GM12878 (cell line): ENCODE results near the gene OSBPL10. TPM values are rescaled to one million over a fixed set of nuclear protein-coding genes. Genes with fewer than 3 reads are reported as not detected.

Source experiments
- EP300 ChIP-seq, 2 experiments: fragments of 150-350 bp in 1 of 2; IDR thresholded peaks; 2 replicates each; pipeline ENCODE4 v1.6.1; 2011 to 2012; ENCODE audit warnings: low read depth in 2 of 2, low read length in 2 of 2, borderline replicate concordance in 1 of 2, improper control_type of control experiment in 1 of 2, inconsistent platforms in 1 of 2; ENCODE audit not compliant: control insufficient read depth in 1 of 2
- FOXK2 ChIP-seq: fragments of 450-650 bp; IDR thresholded peaks from 2 replicates; pipeline ENCODE4 v1.6.1; 2017; ENCODE audit warnings: mild to moderate bottlenecking, moderate library complexity
- LARP7 ChIP-seq: fragments of 450-650 bp; IDR thresholded peaks from 2 replicates; pipeline ENCODE4 v1.6.1; 2017; ENCODE audit warnings: mild to moderate bottlenecking
- NFIC ChIP-seq: IDR thresholded peaks from 2 replicates; pipeline ENCODE4 v1.6.1; 2012; ENCODE audit warnings: low read depth, mild to moderate bottlenecking, inconsistent platforms, low read length, moderate library complexity
- PAX8 ChIP-seq: fragments of 450-650 bp; IDR thresholded peaks from 2 replicates; pipeline ENCODE4 v1.6.1; 2017; ENCODE audit warnings: mild to moderate bottlenecking, moderate library complexity
- RELB ChIP-seq: fragments of 450-650 bp; IDR thresholded peaks from 2 replicates; pipeline ENCODE4 v1.6.1; 2017; ENCODE audit warnings: low read depth, mild to moderate bottlenecking, moderate library complexity
- SMAD1 ChIP-seq: fragments of 450-650 bp; IDR thresholded peaks from 2 replicates; pipeline ENCODE4 v1.6.1; 2018; ENCODE audit warnings: mild to moderate bottlenecking, low read depth; ENCODE audit not compliant: partially characterized antibody
- ZNF384 ChIP-seq: IDR thresholded peaks from 2 replicates; pipeline ENCODE4 v1.6.1; 2012; ENCODE audit warnings: low read depth, mild to moderate bottlenecking, low read length, improper control_type of control experiment, borderline replicate concordance
- ZSCAN29 ChIP-seq: fragments of 450-650 bp; IDR thresholded peaks from 2 replicates; pipeline ENCODE4 v1.6.1; 2017; ENCODE audit warnings: mild to moderate bottlenecking, moderate library complexity
- polyA plus RNA-seq, 11 experiments: library from polyadenylated mRNA; depleted of rRNA in 4 of 11; unstranded in 6 of 11; stranded (reverse) in 5 of 11; fragments of >200 nt; fragmentation: Nextera tagmentation in 4 of 11; fragmentation: Illumina TruSeq in 1 of 11; extraction: Ambion mirVana in 4 of 11; extraction: Trizol in 1 of 11; gene quantifications; 1 replicate in 1 of 11; 2 replicates in 10 of 11; pipeline versions ENCODE4 v1.2.1 to v1.2.3, GENCODE V29; 2011 to 2016; ENCODE audit warnings: inconsistent platforms in 2 of 11, missing spikeins in 2 of 11, low read depth in 1 of 11
- total RNA-seq, 4 experiments: library from RNA; depleted of rRNA in 3 of 4; stranded (reverse); fragments of >200 nt in 3 of 4; fragmentation: Illumina TruSeq in 1 of 4; extraction: Trizol in 1 of 4; gene quantifications; 2 replicates each; pipeline versions ENCODE4 v1.2.1 to v1.2.3, GENCODE V29; 2013 to 2021

Gene OSBPL10
- total and polyA plus RNA-seq, 10 of the 15 experiments (the other 5 are each of a cell fraction or from before 2014, with no cell fraction given), result 0.03 to 0.25 (median 0.09) TPM; not detected in 5

- TF ChIP-seq PAX8 (no peak), ZSCAN29 (no peak), EP300 (IDR thresholded peaks at IDR 0.05; ENCODE audit: borderline replicate concordance in 1 of 2, control insufficient read depth in 1 of 2, low read depth in 2 of 2, low read length in 2 of 2) (no peak), RELB (peak; percentile 67; the same call in 1 of the 2 replicates), SMAD1 (no peak), NFIC (no peak), ZNF384 (peak; percentile 95), LARP7 (no peak), FOXK2 (peak; percentile 29; the same call in 1 of the 2 replicates)
Observed at GRCh38 chr3:31918179-31919150, 62.6 kb downstream of the OSBPL10 start (continued).
